ENCODE measurements around the gene PRSS22. TPM values are rescaled to one million over a fixed set of nuclear protein-coding genes. Genes with fewer than 3 reads are reported as not detected.
"Not testable (repeated sequence)": the region's sequence is repeated elsewhere in the genome, so short reads cannot be mapped to it uniquely, and the experiment has no call there.

PRSS22 gene, protein sequence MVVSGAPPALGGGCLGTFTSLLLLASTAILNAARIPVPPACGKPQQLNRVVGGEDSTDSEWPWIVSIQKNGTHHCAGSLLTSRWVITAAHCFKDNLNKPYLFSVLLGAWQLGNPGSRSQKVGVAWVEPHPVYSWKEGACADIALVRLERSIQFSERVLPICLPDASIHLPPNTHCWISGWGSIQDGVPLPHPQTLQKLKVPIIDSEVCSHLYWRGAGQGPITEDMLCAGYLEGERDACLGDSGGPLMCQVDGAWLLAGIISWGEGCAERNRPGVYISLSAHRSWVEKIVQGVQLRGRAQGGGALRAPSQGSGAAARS
- not detected for total RNA-seq
- long read RNA-seq = 0 reads

DNA sequence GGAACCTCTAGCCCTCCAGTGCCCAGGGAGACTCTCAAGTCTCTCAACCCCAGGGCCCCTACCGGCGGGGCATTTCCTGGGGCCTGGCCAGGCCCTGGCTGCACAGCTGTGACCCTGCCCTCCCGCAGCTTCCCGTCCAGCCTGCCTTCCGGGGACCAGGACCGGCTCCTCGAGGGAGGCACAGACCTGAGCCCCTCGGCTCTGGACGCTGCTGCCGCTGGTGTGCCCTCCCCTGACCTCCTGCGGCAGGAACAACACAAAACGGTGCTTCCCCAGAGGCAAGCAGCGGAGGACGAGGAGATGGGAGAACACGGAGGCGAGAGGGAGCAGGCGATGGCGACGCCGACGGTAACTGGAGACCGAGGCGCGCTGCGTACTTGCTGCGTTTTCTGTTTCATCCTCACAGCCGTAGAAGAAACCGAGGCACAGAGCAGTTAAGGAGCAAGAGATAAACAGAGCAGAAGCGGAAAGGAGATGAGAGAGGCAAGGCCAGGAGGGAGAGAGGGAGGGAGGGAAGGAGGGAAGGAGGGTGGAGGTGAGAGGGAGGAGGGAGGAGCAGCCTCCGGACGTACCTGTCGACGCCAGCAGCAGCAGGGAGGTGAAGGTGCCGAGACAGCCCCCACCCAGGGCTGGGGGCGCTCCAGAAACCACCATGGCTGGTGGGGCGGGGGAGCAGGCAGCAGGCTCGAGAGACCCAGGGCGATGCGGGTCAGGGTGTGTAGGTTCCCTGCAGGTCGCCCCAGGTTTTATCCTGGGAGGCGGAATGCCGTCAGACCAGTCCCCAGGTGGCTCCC, at the start of gene PRSS22:
Gene PRSS22 (minus strand): TSS at position 720 of the 794 bp plus-strand sequence. CDS start 66 bp downstream, at position 654.
- DNase-seq (no peak), ATAC-seq (no peak)
- intact Hi-C loops (cut with micrococcal nuclease) = no loop called here

DNA sequence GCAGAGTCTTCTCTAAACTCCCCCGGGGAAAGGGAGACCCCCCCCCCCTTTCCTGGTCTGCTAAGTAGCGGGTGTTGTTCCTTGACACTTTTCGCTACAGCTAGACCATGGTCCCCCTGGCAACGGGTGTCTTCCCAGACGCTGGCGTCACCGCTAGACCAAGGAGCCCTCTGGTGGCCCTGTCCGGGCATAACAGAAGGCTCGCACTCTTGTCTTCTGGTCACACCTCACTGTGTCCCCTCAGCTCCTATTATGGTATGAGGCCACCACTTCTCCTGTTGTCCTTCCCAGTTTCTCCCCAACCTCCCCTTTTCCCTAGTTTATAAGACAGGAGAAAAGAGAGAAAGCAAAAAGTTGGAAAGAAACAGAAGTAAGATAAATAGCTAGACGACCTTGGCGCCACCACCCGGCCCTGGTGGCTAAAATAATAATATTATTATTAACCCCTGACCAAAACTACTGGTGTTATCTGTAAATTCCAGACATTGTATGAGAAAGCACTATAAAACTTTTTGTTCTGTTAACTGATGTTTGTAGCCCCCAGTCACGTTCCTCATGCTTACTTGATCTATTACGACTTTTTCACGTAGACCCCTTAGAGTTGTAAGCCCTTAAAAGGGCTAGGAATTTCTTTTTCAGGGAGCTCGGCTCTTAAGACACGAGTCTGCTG, 49.2 kb upstream of the PRSS22 start:
- DNase-seq = peak; percentile 49
- intact Hi-C loops (cut with micrococcal nuclease); ATAC-seq: not testable (repeated sequence)

DNA sequence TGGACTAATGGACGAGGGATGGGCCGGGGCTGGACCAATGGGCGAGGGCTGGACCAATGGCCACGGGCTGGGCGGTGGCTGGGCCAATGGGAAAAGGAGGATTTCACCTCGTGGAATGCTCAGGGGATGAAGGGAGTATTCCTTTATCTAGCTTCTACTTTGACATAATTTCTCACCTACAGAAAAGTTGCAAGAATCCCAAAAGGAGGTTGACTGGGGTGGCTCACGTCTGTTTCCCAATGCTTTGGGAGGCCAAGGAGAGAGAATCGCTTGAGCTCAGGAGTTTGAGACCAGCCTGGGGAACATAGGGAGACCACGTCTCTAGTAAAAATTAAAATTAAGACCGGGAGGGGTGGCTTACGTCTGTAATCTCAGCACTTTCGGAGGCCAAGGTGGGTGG, 48.0 kb upstream of the PRSS22 start:
- DNase-seq = no peak
- intact Hi-C loops (cut with micrococcal nuclease) = no loop called here
- no peak for ATAC-seq

DNA sequence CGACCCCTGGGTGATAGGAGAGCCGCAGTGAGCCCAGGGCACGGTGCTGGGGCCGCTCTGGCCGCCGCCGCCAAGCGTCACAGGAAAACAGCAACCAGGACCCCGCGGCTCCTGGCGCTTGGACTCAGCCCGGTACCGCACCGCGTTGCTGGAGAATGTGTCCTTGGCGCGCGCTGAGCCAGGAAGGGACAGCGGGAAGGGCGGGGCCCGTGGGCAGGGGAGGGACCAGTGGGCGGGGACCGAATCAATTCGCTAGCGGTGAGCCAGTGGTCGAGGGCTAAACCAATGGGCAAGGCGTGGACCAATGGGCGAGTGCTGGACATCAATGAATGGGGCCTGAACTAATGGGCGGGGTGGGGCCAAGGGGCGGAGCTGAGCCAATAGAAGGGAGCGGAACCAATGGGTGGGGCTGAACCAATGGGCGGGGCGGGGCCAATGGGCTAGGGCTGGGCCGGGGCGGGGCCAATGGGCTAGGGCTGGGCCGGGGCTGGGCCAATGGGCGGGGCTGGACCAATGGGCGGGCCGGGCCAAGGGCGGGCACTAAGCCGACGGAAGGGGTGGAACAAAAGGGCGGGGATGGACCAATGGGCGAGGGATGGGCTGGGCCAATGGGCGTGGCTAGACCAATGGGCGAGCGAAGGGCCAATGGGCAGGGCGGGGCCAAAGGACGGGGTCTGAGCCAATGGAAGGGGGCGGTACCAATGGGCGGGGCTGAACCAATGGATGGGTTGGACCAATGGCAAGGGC, 47.4 kb upstream of the PRSS22 start:
- ATAC-seq = peak; percentile 89
- DNase-seq = peak; percentile 99
- intact Hi-C loops (cut with micrococcal nuclease) = no loop called here

DNA sequence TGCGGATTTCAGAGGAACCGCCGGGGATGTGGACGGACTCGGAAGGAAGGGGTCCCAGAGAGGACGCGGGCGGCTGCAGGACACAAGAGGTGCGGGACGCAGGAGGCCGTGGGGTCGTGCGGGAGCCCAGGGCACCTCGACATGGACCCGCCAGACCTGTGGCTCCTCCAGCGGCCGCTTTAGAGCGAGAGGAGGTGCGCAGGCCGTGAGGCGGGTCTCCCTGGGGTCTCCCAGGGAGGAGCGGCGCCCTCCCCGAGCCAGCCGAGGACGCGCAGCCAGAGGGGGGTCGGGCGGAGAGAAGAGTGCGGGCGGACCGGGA, 46.9 kb upstream of the PRSS22 start:
- no peak for ATAC-seq
- no peak for DNase-seq
- intact Hi-C loops (cut with micrococcal nuclease) = no loop called here

DNA sequence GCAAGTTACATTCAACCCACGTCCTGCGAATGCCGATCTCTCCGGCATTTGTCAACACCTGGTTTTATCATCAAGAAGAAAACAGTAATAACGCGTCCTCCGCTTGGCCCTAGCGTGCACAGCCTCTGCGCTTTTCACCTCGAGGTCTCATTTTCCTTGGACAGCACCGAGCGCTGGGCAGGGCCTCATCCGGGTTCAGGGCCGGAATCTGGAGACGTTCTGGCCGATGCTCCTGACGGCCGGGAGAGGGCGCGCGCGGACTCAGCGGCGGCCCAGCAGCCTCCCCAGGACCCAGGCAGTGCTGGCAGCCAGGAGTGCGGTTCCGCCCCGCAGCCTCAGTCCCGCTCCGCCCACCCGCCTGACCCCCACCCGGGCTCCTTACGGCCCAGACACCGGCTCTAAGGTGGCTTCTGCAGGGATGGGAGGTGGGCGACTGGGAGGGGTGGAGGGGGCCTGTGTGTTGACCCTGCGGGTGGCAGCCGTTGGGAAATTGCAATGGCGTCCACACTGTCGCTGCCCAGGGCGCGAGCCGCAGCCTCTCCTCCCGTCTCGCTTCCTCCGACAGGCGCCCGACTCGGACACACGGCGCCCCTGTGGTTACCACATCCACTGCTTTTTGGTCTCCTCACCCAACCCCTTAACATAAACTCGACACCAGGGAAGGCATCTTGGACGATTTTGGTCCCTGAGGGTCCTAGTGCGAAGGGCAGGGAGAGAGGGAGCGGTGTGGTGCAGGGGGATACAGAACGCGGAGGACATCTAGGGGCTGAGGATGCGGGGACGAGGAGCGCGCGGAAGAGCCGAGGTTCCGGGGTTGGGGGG, 46.3 kb upstream of the PRSS22 start:
- peak; percentile 91 for DNase-seq
- ATAC-seq = peak; percentile 68
- intact Hi-C loops (cut with micrococcal nuclease) = no loop called here

DNA sequence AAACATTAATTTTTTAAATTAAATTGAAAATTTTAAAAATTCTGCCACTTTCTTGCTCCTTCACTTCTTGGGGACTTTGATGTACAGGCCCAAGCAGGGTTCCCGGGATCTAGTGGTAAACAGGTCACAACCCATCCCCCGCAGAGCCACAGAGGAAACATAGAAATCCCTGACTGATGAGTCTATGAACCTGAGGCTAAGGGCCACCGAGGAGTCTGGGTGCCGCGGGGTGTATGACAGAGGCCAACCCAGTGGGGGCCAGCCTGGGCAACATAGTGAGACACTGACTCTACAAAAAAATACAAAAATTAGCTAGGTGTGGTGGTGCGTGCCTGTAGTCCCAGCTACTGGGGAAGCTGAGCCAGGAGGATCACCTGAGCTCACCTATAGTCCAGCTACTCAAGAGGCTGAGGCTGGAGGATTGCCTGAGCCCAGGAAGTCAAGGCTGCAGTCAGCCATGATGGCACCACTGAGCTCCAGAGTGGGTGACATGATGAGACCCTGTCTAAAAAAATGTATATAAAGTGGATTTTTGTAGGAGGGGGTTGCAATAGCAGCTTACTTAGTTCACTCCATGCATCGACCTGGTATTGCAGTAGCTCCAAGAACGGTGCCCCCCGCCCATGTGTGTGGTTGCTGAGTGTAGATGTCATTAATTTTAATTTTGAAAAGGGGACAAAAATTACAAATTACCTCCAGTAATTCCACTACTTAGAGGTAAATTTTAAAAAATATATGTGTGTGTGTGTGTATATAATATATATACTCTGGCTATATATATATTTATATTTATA, 44.6 kb upstream of the PRSS22 start:
- intact Hi-C loops (cut with micrococcal nuclease) = no loop called here
- ATAC-seq (no peak), DNase-seq (no peak)

DNA sequence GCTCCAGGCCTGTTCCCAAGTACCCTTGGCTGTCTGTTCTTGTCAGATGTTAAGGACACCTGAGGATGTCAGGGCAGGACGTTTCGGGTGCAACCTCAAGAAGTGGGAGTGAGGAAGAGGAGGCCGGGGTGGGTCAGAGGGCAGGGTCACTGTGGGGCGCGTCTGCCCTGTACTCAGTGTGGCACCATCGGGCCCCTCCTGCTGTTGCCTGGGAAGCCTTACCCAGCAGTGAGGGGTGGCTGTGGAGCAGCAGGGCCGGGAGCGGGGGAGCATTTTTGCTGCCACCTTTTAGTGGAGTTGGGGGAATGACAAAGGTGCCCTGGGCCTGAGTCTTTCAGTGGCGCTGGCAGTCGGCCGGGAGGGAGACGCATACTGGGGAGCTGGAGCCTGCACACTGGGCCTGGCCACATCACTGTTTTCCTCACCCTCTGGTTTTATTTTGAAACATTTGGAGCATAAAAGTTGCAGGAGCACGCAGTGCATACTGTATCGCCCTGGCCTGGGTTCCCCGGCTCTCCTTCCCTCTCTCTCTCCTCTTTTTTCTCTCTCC, 42.6 kb upstream of the PRSS22 start:
- ATAC-seq (no peak), DNase-seq (no peak)
- intact Hi-C loops (cut with micrococcal nuclease) = no loop called here

DNA sequence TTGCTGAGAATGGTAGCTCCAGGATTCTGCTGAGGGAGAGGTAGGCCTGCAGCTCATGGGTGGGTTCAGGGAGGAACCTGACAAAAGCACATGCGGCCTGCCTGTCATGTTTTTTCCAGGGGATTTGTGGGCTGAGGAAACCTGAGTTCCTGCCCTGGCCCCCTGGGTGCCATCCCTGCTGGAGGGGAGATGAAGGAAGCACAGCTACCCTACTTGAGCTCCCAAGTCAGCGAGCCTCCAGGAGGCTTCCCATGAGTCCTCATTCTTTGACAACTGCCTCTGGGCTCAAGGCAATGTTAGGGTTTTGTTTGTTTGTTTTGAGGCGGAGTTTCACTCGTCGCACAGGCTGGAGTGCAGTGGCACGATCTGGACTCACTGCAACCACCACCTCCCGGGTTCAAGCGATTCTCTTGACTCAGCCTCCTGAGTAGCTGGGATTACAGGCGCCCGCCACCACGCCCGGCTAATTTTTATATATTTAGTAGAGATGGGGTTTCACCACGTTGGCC, 41.6 kb upstream of the PRSS22 start:
- DNase-seq (no peak), ATAC-seq (no peak)
- intact Hi-C loops (cut with micrococcal nuclease) = no loop called here

DNA sequence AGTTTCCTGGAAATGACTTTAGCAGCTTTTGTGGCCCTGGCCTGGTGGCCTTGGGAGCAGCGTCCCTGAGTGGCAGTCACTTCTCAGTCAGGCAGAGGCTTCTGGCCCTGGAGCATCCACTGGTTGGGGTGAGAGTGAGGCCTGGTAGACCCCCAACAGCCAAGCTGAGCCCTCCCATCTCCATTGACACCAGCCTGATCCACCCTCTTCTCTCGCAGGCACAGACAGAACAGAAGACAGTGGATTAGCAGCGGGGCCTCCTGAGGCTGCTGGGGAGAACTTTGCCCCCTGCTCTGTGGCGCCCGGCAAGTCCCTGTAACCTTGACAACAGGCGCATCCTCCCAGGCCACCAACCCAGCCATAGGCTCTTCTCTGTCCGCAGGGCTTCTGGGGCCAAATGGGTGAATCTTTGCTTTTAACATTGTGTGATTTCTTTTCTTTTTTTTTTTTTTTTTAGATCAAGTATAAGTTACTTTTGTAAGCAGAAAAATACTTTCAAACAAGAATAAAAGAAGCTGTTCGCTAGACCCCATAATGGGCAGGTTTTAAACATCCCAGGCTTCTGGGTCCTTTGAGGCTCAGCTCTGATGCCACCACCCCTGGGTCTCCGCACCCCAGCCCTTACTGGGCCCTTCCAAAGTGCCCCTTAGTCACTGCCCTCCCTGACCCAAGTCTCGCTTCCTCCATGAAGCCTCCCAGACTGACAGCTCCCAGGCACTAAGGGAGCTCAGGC, 41.0 kb upstream of the PRSS22 start:
- ATAC-seq (no peak), DNase-seq (no peak)
- intact Hi-C loops (cut with micrococcal nuclease) = no loop called here

DNA sequence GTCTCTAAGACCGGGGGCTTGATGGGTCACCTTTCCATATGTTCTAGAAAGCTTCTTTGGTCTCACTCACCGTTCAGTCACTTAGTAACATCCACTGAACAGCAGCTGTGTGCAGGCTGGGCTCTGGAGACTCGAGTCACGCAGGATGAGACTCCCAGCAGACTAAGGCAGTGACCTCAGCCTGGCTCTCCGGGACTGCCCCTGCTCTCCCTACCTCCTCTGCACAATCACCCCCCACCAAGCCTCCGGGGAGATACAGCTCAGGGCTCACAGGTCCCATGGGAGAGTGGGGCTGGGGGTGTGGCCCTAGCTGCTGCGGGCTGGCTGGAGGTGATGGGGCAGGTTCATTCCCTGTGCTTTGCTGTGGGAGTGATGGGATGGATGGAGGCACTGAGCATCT, 39.1 kb upstream of the PRSS22 start:
- intact Hi-C loops (cut with micrococcal nuclease) = no loop called here
- DNase-seq = no peak
- no peak for ATAC-seq

DNA sequence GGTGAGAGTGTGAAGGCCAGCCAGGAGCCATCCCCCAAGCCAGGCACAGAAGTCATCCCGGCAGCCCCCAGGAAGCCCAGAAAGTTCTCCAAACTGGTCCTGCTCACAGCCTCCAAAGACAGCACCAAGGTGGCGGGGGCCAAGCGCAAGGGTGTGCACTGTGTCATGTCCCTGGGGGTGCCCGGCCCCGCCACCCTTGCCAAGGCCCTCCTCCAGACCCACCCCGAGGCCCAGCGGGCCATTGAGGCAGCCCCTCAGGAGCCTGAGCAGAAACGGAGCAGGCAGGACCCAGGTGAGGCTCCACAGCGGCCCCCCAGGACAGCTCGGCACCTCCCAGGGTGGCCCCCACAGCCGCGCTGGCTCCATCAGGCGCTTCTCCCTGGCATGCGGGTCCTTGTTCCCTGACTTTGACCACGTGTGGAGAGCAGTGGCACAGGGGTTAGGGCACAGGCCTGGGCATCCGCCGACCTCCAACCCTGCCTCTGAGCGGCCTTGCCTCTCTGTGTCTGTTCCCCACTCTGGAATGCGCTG, 38.6 kb upstream of the PRSS22 start:
- no peak for DNase-seq
- no peak for ATAC-seq
- intact Hi-C loops (cut with micrococcal nuclease) = no loop called here

DNA sequence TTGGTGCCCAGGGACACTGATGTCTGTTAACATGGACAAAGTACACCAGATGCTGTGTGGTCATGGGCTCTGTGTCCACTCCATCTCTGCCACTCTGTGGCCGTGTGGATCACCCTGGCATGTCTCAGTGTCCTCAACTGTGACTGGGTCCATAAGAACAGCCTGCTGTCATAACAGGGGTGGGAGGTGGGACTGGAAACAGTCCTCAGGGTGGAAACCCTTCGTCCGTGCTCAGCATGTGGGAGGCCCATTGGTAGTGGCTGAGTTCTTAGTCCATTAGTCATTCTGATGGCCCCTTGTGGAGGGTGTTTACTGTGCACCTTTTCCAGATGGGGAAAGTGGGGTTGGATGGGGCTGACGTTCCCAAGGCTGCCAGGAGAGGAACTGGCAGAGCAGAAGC, 37.8 kb upstream of the PRSS22 start:
- intact Hi-C loops (cut with micrococcal nuclease) = no loop called here
- DNase-seq (no peak), ATAC-seq (no peak)

DNA sequence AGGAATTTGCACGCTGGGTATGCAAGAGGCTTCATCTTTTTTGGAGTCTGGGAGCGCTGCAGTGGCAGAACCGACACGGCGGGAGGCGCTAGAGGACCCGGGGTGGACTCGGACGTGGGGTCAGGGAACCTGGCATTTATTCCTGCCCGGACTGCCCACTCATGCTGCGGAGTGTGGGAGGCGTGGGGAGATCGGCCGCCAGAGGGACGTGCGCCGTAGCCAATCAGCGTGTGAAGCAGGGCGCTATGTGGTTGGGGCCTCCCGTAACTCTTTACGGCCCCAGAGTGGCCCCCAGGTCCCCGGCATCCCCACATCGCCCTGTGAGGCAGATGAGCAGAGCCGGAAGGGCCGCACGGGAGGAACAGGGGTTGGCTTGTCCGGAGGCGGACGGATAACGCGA, 36.3 kb upstream of the PRSS22 start:
- intact Hi-C loops (cut with micrococcal nuclease) = no loop called here
- DNase-seq = no peak
- ATAC-seq = no peak

DNA sequence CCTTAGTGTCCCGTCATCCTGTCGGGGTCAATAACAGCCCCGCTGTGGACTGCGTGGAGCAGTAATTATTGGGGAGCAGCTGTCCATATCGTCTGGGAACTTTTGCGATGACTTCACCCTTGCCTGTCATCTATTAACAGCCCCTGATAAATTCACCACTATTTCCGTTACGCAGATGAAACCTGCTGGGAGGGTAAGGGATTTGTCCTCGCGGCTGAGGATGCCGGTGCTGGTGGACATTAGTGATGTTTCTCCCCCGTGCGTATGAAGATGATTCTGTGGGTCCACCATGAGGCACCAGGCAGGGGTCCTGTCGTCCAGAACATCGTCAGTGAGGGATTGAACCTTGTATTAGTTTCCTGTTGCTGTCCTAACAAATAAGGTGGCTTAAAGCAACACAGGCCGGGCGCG, 26.1 kb upstream of the PRSS22 start:
- ATAC-seq (no peak), DNase-seq (no peak)
- intact Hi-C loops (cut with micrococcal nuclease) = no loop called here

DNA sequence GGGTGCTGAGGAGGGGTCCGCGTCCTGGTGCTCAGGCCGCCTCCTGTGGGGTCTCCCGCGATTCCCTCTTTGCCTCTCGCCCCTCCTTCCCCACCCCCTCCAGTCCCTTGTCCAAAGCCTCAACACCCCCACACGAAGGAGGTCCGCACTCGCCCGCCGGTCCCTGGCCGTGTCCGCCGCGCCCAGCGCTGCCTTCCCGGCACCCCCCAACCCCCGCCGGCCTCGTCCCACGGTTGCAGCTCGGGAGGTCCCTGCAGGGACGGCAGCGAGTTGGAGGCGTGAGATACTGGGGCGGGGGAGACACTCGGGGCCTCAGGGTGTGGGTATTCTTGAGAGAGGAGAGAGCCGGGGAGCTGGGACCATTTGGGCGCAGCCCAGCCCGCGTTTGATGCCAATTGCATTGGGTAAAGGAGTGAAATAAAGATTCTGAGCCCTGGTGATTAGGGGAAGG, 25.5 kb upstream of the PRSS22 start:
- ATAC-seq = peak; percentile 20
- peak; percentile 55 for DNase-seq
- intact Hi-C loops (cut with micrococcal nuclease) = no loop called here
